KMS-11 (cell line): Measurements from ENCODE around the gene LHFPL2.
A peak's percentile ranks its signal among the peaks of the same experiment; 100 is the strongest.

Experiments
- H2AFZ ChIP-seq: fragments of 200-600 bp; sonication (generic); 2 replicates; pipeline ENCODE4 v1.6.1; 2016; ENCODE audit warnings: antibody characterized with exemption, mixed run types, low read depth
- H3K27ac ChIP-seq: fragments of 200-600 bp; sonication (generic); 2 replicates; pipeline ENCODE4 v1.6.1; 2016; ENCODE audit warnings: mild to moderate bottlenecking, mixed run types
- H3K27me3 ChIP-seq: fragments of 200-600 bp; sonication (generic); 2 replicates; pipeline ENCODE4 v1.6.1; 2017; ENCODE audit warnings: mild to moderate bottlenecking, low read depth, mixed run types, moderate library complexity; ENCODE audit not compliant: insufficient read depth
- H3K36me3 ChIP-seq: fragments of 200-600 bp; sonication (generic); 2 replicates; pipeline ENCODE4 v1.6.1; 2017; ENCODE audit warnings: mild to moderate bottlenecking, mixed run types; ENCODE audit not compliant: insufficient read depth
- H3K4me1 ChIP-seq: fragments of 200-600 bp; sonication (generic); 2 replicates; pipeline ENCODE4 v1.6.1; 2016; ENCODE audit warnings: mild to moderate bottlenecking, low read depth, mixed run types; ENCODE audit not compliant: poor library complexity, severe bottlenecking
- H3K4me2 ChIP-seq: fragments of 200-600 bp; sonication (generic); 2 replicates; pipeline ENCODE4 v1.7.0; 2016; ENCODE audit warnings: mild to moderate bottlenecking, mixed run types
- H3K4me3 ChIP-seq: fragments of 200-600 bp; sonication (generic); IDR thresholded peaks from 2 replicates; pipeline ENCODE4 v1.6.1; 2017; ENCODE audit warnings: low read depth, low read length, mixed read lengths; ENCODE audit not compliant: insufficient read depth
- H3K79me2 ChIP-seq: fragments of 200-600 bp; sonication (generic); 2 replicates; pipeline ENCODE4 v1.6.1; 2016; ENCODE audit warnings: low read depth, mixed run types; ENCODE audit not compliant: insufficient read depth
- H3K9ac ChIP-seq: fragments of 200-600 bp; sonication (generic); 2 replicates; pipeline ENCODE4 v1.6.1; 2016; ENCODE audit warnings: mild to moderate bottlenecking, mixed run types
- H4K20me1 ChIP-seq: fragments of 200-600 bp; sonication (generic); 2 replicates; pipeline ENCODE4 v1.6.1; 2016; ENCODE audit warnings: mild to moderate bottlenecking, mixed run types; ENCODE audit not compliant: insufficient read depth
- CTCF ChIP-seq: fragments of 200-600 bp; sonication (generic); conservative IDR thresholded peaks from 2 replicates; pipeline ENCODE4 v1.6.1; 2017; ENCODE audit warnings: low read depth, mild to moderate bottlenecking, antibody characterized with exemption, low read length, moderate library complexity, mixed read lengths

The LHFPL2 gene

GRCh38 chr5:78568212-78568611 is 80.4 kb downstream of the LHFPL2 start:
- no peaks in the 10 kb centered on the region for H3K36me3 ChIP-seq
- H4K20me1 ChIP-seq = no peaks in the 10 kb centered on the region
- peak overlapping the region; percentile 74 for H3K4me2 ChIP-seq
- H3K79me2 ChIP-seq = no peaks in the 10 kb centered on the region; the same call in 1 of the 2 replicates
- peak overlapping the region; percentile 88 for H3K27ac ChIP-seq
- no peak overlapping the region for H3K4me3 ChIP-seq
- H3K9ac ChIP-seq = peak overlapping the region; percentile 41; the same call in 1 of the 2 replicates
- no peaks in the 10 kb centered on the region for H3K27me3 ChIP-seq
- H3K4me1 ChIP-seq = peaks cover 76% of the 10 kb centered on the region
- H2AFZ ChIP-seq = peak overlapping the region; percentile 31; the same call in 1 of the 2 replicates
- no peak for TF ChIP-seq CTCF

DNA sequence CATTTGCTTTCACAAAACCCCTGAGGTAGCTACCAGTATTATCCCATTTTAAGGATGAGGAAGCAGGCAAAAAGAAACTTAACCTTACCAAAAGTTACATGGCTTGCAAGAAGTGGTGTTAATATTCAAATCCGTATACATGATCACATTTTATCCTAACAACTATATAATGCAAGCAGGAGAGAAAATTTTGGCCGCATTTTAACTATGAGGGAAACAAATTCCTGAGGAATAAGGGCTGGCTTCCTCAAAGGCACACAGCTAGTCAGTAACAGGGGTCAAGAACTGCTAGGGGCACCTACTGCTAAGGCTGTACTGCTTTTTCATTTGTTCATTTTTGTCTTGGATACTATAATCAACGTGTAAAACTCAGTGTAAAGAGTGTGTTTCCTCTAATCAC is 81.0 kb downstream of the LHFPL2 start:
- Histone ChIP-seq H3K79me2 (no peaks in the 10 kb centered on the region; the same call in 1 of the 2 replicates), H3K27ac (peak overlapping the region; percentile 88), H3K9ac (no peak overlapping the region), H3K36me3 (no peaks in the 10 kb centered on the region), H3K4me3 (no peak overlapping the region), H3K27me3 (no peaks in the 10 kb centered on the region), H3K4me1 (peaks cover 70% of the 10 kb centered on the region), H4K20me1 (no peaks in the 10 kb centered on the region), H3K4me2 (peak overlapping the region; percentile 74), H2AFZ (0 out of 2 replicates have a peak overlapping the region, but pooled peaks have one; percentile 0)
- TF ChIP-seq CTCF = no peak

DNA sequence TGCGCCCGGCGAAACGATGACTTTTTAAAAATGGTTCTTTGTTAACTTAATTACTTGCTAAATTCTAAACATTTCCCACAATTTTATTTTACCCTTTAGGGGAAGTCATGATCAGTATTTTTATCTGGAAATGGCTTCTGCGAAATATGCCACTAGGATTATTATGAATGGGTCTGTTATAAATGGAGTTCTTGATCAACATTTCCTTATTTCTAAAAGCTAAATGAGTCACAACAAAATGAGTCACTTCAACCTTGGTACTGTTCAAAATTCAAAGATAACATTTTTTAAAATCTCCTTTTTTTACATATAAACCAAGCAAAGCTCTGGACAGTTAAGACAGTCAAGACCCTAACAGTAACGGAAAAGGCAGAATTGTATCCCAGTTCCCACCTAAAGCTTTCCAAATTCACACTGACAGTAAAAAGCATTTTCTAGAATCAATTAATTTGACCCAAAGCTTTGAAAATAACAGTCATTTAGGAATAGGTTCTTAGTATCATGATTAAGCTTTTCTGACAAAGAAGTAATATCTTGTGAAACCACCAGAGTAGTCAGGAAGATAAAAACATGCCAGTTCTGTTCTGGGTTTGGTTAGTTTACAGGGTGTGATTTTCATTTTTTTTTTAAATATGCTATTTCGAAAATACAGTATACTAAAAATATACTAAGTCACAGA is 81.7 kb downstream of the LHFPL2 start:
- Histone ChIP-seq H3K4me3 (no peak overlapping the region), H3K27ac (peak overlapping the region; percentile 88; the same call in 1 of the 2 replicates), H3K9ac (no peak overlapping the region), H3K27me3 (no peaks in the 10 kb centered on the region), H3K79me2 (no peaks in the 10 kb centered on the region; the same call in 1 of the 2 replicates), H3K4me1 (peaks cover 63% of the 10 kb centered on the region), H4K20me1 (no peaks in the 10 kb centered on the region), H3K4me2 (peak overlapping the region; percentile 74), H3K36me3 (no peaks in the 10 kb centered on the region), H2AFZ (peak overlapping the region; percentile 0; the same call in 1 of the 2 replicates)
- no peak for TF ChIP-seq CTCF

GRCh38 chr5:78565395-78565794 is 83.2 kb downstream of the LHFPL2 start:
- no peak overlapping the region for H3K4me2 ChIP-seq
- no peaks in the 10 kb centered on the region for H4K20me1 ChIP-seq
- no peaks in the 10 kb centered on the region; the same call in 1 of the 2 replicates for H3K79me2 ChIP-seq
- no peaks in the 10 kb centered on the region for H3K27me3 ChIP-seq
- no peak for TF ChIP-seq CTCF
- H2AFZ ChIP-seq = no peak overlapping the region
- H3K9ac ChIP-seq = no peak overlapping the region
- H3K36me3 ChIP-seq = no peaks in the 10 kb centered on the region
- no peak overlapping the region for H3K27ac ChIP-seq
- H3K4me1 ChIP-seq = peaks cover 48% of the 10 kb centered on the region
- H3K4me3 ChIP-seq = no peak overlapping the region
